ENCODE data around the gene AARSD1.
"Not testable (repeated sequence)": the region's sequence is repeated elsewhere in the genome, so short reads cannot be mapped to it uniquely, and the experiment has no call there.

AARSD1 gene

GRCh38 chr17:42964161-42964932, at the start of gene AARSD1:
AARSD1 (minus strand) TSS chr17:42964454; CDS start chr17:42964440, 14 bp downstream.
- TF ChIP-seq CTCF (IDR thresholded peaks at IDR 0.05; ENCODE audit: extremely low read depth, missing control alignments), result no peak
- peak; percentile 89 for DNase-seq (ENCODE audit: low spot score)

GRCh38 chr17:43013296-43013695, 49.0 kb upstream of the AARSD1 start:
- TF ChIP-seq CTCF (IDR thresholded peaks at IDR 0.05; ENCODE audit: extremely low read depth, missing control alignments), result no peak
- no peak for DNase-seq (ENCODE audit: low spot score)

- no peak for TF ChIP-seq CTCF (IDR thresholded peaks at IDR 0.05; ENCODE audit: extremely low read depth, missing control alignments)
Observed at GRCh38 chr17:43011728-43012472, 47.6 kb upstream of the AARSD1 start.

GRCh38 chr17:43010667-43011308, 46.5 kb upstream of the AARSD1 start:
- no peak for TF ChIP-seq CTCF (IDR thresholded peaks at IDR 0.05; ENCODE audit: extremely low read depth, missing control alignments)
- no peak for DNase-seq (ENCODE audit: low spot score)

More at GRCh38 chr17:43011728-43012472, 47.6 kb upstream of the AARSD1 start:
- no peak for DNase-seq (ENCODE audit: low spot score)

- DNase-seq (ENCODE audit: low spot score), result peak; percentile 85
- peak; percentile 1 for TF ChIP-seq CTCF (IDR thresholded peaks at IDR 0.05; ENCODE audit: extremely low read depth, missing control alignments)
Observed at GRCh38 chr17:43006639-43007551, 42.6 kb upstream of the AARSD1 start, which contains the start of gene IFI35. IFI35 (plus strand) TSS chr17:43006784; CDS start chr17:43006948, 164 bp downstream.

GRCh38 chr17:43003542-43004172, 39.4 kb upstream of the AARSD1 start:
- no peak for TF ChIP-seq CTCF (IDR thresholded peaks at IDR 0.05; ENCODE audit: extremely low read depth, missing control alignments)
- DNase-seq (ENCODE audit: low spot score), result no peak

GRCh38 chr17:43000894-43001293, 36.6 kb upstream of the AARSD1 start:
- not testable (repeated sequence) for DNase-seq (ENCODE audit: low spot score)
